H9 (cell line): Measurements from ENCODE around the gene TENT5A. TPM values are rescaled to one million over a fixed set of nuclear protein-coding genes. Genes with fewer than 3 reads are reported as not detected.

ENCODE experiments used
- DNase-seq: peaks from one replicate; pipeline ENCODE4 v3.0.0-alpha.2; 2017
- H2AFZ ChIP-seq: one replicate; pipeline ENCODE4 v1.6.1; 2013; ENCODE audit warnings: mild to moderate bottlenecking, low read length, control low read depth, moderate library complexity
- H2AK5ac ChIP-seq: 2 replicates; pipeline ENCODE4 v1.6.1; 2013; ENCODE audit warnings: low read length, control low read depth, mixed read lengths; ENCODE audit not compliant: insufficient read length
- H2BK120ac ChIP-seq: one replicate; pipeline ENCODE4 v1.6.1; 2013; ENCODE audit warnings: low read depth, mild to moderate bottlenecking, low read length, control low read depth, inconsistent platforms; ENCODE audit not compliant: poor library complexity, severe bottlenecking
- H2BK12ac ChIP-seq: 2 replicates; pipeline ENCODE4 v1.6.1; 2013; ENCODE audit warnings: low read length, control low read depth, mixed read lengths, low read depth; ENCODE audit not compliant: insufficient read length
- H2BK15ac ChIP-seq: 2 replicates; pipeline ENCODE4 v1.6.1; 2013; ENCODE audit warnings: low read depth, low read length, control low read depth
- H2BK20ac ChIP-seq: one replicate; pipeline ENCODE4 v1.6.1; 2013; ENCODE audit warnings: low read depth, mild to moderate bottlenecking, low read length, control low read depth, inconsistent platforms; ENCODE audit not compliant: poor library complexity, severe bottlenecking
- H2BK5ac ChIP-seq: 2 replicates; pipeline ENCODE4 v1.6.1; 2013; ENCODE audit warnings: low read length, control low read depth, mixed read lengths; ENCODE audit not compliant: insufficient read length
- H3K14ac ChIP-seq: 2 replicates; pipeline ENCODE4 v1.6.1; 2013; ENCODE audit warnings: low read length, control low read depth; ENCODE audit not compliant: insufficient read depth
- H3K18ac ChIP-seq: 2 replicates; pipeline ENCODE4 v1.6.1; 2013; ENCODE audit warnings: low read depth, mild to moderate bottlenecking, mixed read lengths, low read length, control low read depth; ENCODE audit not compliant: insufficient read length
- H3K23ac ChIP-seq: 2 replicates; pipeline ENCODE4 v1.6.1; 2013; ENCODE audit warnings: low read length, control low read depth, mixed read lengths, low read depth; ENCODE audit not compliant: insufficient read length
- H3K23me2 ChIP-seq: 2 replicates; pipeline ENCODE4 v1.6.1; 2013; ENCODE audit warnings: low read depth, mild to moderate bottlenecking, mixed read lengths, low read length, control low read depth; ENCODE audit not compliant: insufficient read length, poor library complexity, severe bottlenecking
- H3K27ac ChIP-seq: 2 replicates; pipeline ENCODE4 v1.5.1; 2013; ENCODE audit warnings: low read length, control low read depth, mixed read lengths, low read depth; ENCODE audit not compliant: insufficient read length
- H3K27me3 ChIP-seq: 2 replicates; pipeline ENCODE4 v1.6.1; 2013; ENCODE audit warnings: low read length, control low read depth, inconsistent platforms; ENCODE audit not compliant: insufficient read depth
- H3K4ac ChIP-seq: 2 replicates; pipeline ENCODE4 v1.6.1; 2013; ENCODE audit warnings: low read depth, mild to moderate bottlenecking, control low read depth, inconsistent platforms, low read length, moderate library complexity
- H3K4me1 ChIP-seq: 2 replicates; pipeline ENCODE4 v1.6.1; 2013; ENCODE audit warnings: low read length, control low read depth, inconsistent platforms; ENCODE audit not compliant: insufficient read depth
- H3K4me2 ChIP-seq: 2 replicates; pipeline ENCODE4 v1.6.1; 2013; ENCODE audit warnings: low read length, control low read depth, mixed read lengths; ENCODE audit not compliant: insufficient read length, insufficient read depth
- H3K56ac ChIP-seq: 2 replicates; pipeline ENCODE4 v1.6.1; 2013; ENCODE audit warnings: low read depth, mild to moderate bottlenecking, mixed read lengths, low read length, control low read depth; ENCODE audit not compliant: insufficient read length
- H3K79me1 ChIP-seq: 2 replicates; pipeline ENCODE4 v1.6.1; 2013; ENCODE audit warnings: low read depth, mild to moderate bottlenecking, moderate library complexity, low read length, control low read depth, inconsistent platforms; ENCODE audit not compliant: insufficient read depth, poor library complexity, severe bottlenecking
- H3K79me2 ChIP-seq: 2 replicates; pipeline ENCODE4 v1.6.1; 2013; ENCODE audit warnings: low read length, control low read depth, inconsistent platforms; ENCODE audit not compliant: insufficient read depth
- H3K9ac ChIP-seq: 2 replicates; pipeline ENCODE4 v1.6.1; 2013; ENCODE audit warnings: low read length, control low read depth, mixed read lengths; ENCODE audit not compliant: insufficient read length; ENCODE audit errors: extremely low read depth
- H3K9me3 ChIP-seq: one replicate; pipeline ENCODE4 v1.6.1; 2013; ENCODE audit warnings: low read depth, low read length, inconsistent platforms; ENCODE audit not compliant: control insufficient read depth
- H3T11ph ChIP-seq: one replicate; pipeline ENCODE4 v1.6.1; 2013; ENCODE audit warnings: mild to moderate bottlenecking, low read length, control low read depth, inconsistent platforms
- H4K20me1 ChIP-seq: one replicate; pipeline ENCODE4 v1.6.1; 2013; ENCODE audit not compliant: control insufficient read depth, insufficient read length, insufficient read depth
- H4K5ac ChIP-seq: 2 replicates; pipeline ENCODE4 v1.6.1; 2013; ENCODE audit warnings: low read depth, mild to moderate bottlenecking, mixed read lengths, low read length, control low read depth; ENCODE audit not compliant: insufficient read length
- H4K8ac ChIP-seq: replicated peaks from 2 replicates; pipeline ENCODE4 v1.6.1; 2013; ENCODE audit warnings: low read length, control low read depth, mixed read lengths, low read depth; ENCODE audit not compliant: insufficient read length
- H4K91ac ChIP-seq: 2 replicates; pipeline ENCODE4 v1.6.1; 2013; ENCODE audit warnings: low read depth, mild to moderate bottlenecking, moderate library complexity, mixed read lengths, low read length, control low read depth; ENCODE audit not compliant: insufficient read length
- H3K27ac Mint-ChIP-seq, 3 experiments: 2 replicates in 2 of 3; 3 replicates in 1 of 3; pipeline ENCODE4 v1.8.0; 2020 to 2021; ENCODE audit warnings: mixed read lengths in 3 of 3, mild to moderate bottlenecking in 1 of 3, moderate library complexity in 1 of 3
- H3K27me3 Mint-ChIP-seq: 2 replicates; pipeline ENCODE4 v1.8.0; 2021; ENCODE audit warnings: low read depth, mild to moderate bottlenecking, moderate library complexity, mixed read lengths
- H3K36me3 Mint-ChIP-seq, 3 experiments: 2 replicates in 2 of 3; 3 replicates in 1 of 3; pipeline ENCODE4 v1.8.0; 2020 to 2021; ENCODE audit warnings: low read depth in 3 of 3, mixed read lengths in 3 of 3; ENCODE audit not compliant: insufficient read depth in 1 of 3
- H3K4me1 Mint-ChIP-seq, 2 experiments: 2 replicates each; pipeline ENCODE4 v1.8.0; 2020; ENCODE audit warnings: mixed read lengths in 2 of 2
- H3K4me3 Mint-ChIP-seq, 2 experiments: 2 replicates in 1 of 2; 3 replicates in 1 of 2; pipeline ENCODE4 v1.8.0; 2020 to 2021; ENCODE audit warnings: mild to moderate bottlenecking in 2 of 2, mixed read lengths in 2 of 2, moderate library complexity in 1 of 2
- H3K9me3 Mint-ChIP-seq, 2 experiments: 2 replicates in 1 of 2; 3 replicates in 1 of 2; pipeline ENCODE4 v1.8.0; 2020; ENCODE audit warnings: mild to moderate bottlenecking in 2 of 2, mixed read lengths in 2 of 2, moderate library complexity in 1 of 2
- CTCF ChIP-seq: fragments of 200-600 bp; sonication (generic); conservative IDR thresholded peaks from 3 replicates; pipeline ENCODE4 v1.8.0; 2021; ENCODE audit warnings: antibody characterized with exemption, mild to moderate bottlenecking
- WGBS: extraction: QIAGEN DNeasy Blood & Tissue Kit; methylation state at CpG from one replicate; pipeline ENCODE4 v1.1.7; 2013; ENCODE audit warnings: missing lambda C conversion rate, low lambda C conversion rate, mixed read lengths; ENCODE audit not compliant: insufficient read length; ENCODE audit errors: extremely low coverage; 5-methylcytosine and 5-hydroxymethylcytosine counted together
- total RNA-seq: library from RNA; stranded (reverse); gene quantifications from 2 replicates; pipeline ENCODE4 v1.2.1, GENCODE V29; 2021

The TENT5A gene
- total RNA-seq, 1 experiment from 2014 or later = 1.4 TPM

- H3K4me3 Mint-ChIP-seq = no peak overlapping the region
- no peak for DNase-seq
- Histone ChIP-seq H3K27me3 (no peaks in the 10 kb centered on the region), H2AK5ac (no peak overlapping the region), H4K5ac (no peak overlapping the region), H2AFZ (no peak overlapping the region), H3K79me1 (no peaks in the 10 kb centered on the region), H3K23me2 (no peaks in the 10 kb centered on the region), H3K14ac (no peak overlapping the region), H3K23ac (no peak overlapping the region), H4K91ac (no peak overlapping the region), H3T11ph (no peak overlapping the region), H3K9ac (no peak overlapping the region), H3K79me2 (no peaks in the 10 kb centered on the region), H3K9me3 (no peaks in the 10 kb centered on the region), H2BK120ac (no peak overlapping the region), H2BK20ac (no peak overlapping the region), H3K27ac (no peak overlapping the region), H2BK5ac (no peak overlapping the region), H3K4me1 (no peaks in the 10 kb centered on the region), H2BK15ac (no peak overlapping the region), H3K4me2 (no peak overlapping the region), H4K8ac (no peak overlapping the region), H2BK12ac (no peak overlapping the region), H3K4ac (no peak overlapping the region), H3K18ac (no peak overlapping the region), H3K56ac (no peak overlapping the region), H4K20me1 (no peaks in the 10 kb centered on the region)
- H3K36me3 Mint-ChIP-seq = no peaks in the 10 kb centered on the region; a peak in 1 of 7 replicates
- WGBS = no CpG with 5 or more reads among the region's 2 CpGs
- peak; percentile 45; the same call in 2 of the 3 replicates for TF ChIP-seq CTCF
- peaks cover 5 to 14% of the 10 kb centered on the region in 2 experiments; a peak in 2 of 4 replicates for H3K4me1 Mint-ChIP-seq
- peaks cover 5 to 6% of the 10 kb centered on the region in 2 experiments; a peak in 3 of 5 replicates for H3K9me3 Mint-ChIP-seq
- no peaks in the 10 kb centered on the region for H3K27me3 Mint-ChIP-seq
- H3K27ac Mint-ChIP-seq = no peak overlapping the region
Observed at GRCh38 chr6:81734081-81734480, 18.4 kb downstream of the TENT5A start.
